Nucleus accumbens (tissue), 56 donors: ENCODE measurements around the gene OXER1.

Experiments used
- DNase-seq, 56 donors: peaks; one replicate each; lab custom pipeline; 2025; lab: John Stamatoyannopoulos, UW

OXER1 gene

DNA sequence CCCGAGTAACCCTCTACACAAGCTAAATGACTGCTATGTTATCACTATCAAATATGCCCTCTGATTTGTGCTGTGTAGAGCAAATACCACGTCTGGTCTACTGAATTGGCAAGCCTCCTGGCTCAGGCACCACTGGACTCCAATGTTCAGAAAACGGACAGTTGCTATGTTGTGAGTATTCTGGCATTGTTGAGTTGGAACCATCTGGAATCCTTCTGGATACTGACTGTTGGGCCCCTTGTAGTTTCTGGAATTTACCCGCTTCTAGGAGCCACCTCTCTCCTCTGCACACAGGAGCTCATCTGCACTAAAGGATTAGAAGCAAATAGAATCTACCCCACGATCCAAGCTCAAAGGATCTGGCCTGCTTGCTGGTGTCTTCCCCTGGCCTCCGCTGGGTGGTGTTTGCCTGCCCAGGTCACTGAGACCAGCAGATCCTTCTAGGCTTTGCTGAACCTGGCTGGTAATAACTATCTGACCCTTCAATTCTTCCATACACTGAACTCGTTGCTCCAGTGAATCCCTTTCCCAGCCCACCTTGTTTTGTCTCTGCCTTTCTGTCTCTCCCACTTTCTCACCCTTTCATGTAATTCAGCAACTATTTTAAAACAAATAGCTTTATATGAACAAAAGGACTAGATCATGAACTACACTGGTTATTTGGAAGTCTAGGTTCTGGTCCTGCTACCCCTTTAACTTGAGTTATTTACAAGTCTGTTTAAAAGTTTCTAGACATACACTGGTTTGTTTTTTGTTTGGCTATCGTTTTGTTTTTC, 30.5 kb upstream of the OXER1 start:
- DNase-seq: no peak

- peak in 1 of 56 donors; percentile 40 for DNase-seq
Measured at GRCh38 chr2:42793334-42794270, 29.7 kb upstream of the OXER1 start.

DNA sequence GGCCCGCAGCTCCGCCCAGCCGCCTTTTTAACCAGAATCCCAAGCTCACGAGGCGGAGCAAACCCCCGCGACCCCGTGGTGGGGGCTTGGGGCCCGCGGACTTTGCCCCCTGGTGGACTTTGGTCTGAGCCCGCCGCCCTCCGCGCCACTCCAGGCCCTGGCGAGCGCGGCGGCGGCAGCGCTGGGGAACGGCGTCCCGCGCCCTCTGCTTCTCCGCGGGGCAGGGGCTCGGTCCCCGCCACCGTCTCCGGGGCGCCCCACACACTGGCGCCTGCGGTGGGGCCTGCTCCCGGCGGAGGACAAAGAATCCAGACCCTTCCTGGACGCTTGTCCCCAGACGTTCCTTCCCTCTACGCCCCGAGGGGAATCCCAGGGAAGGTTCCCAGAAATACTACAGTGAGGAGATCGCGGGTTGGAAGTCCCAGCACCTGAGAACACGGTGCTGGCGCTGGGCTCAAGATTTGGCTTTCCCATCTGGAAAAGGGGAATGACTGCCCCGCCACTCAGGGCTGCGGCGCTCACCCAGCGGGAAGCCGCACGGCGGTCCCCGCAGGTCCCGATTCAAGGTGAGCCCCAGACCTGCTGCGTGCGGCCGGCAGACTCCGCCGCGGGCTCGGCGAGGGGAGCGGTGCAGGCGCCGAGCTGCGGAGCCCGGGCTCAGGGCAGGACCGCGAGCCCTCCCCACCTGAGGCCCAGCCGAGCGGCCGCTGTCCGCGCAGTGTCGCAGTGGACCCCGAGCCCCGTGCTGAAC, 28.8 kb upstream of the OXER1 start, which contains the start of gene HAAO:
Gene HAAO (minus strand): TSS at position 1 of the 751 bp plus-strand sequence. CDS start 47 bp downstream, outside the sequence.
- DNase-seq: peak in 3 of 56 donors; percentile 24 to 41 (median 24)

DNA sequence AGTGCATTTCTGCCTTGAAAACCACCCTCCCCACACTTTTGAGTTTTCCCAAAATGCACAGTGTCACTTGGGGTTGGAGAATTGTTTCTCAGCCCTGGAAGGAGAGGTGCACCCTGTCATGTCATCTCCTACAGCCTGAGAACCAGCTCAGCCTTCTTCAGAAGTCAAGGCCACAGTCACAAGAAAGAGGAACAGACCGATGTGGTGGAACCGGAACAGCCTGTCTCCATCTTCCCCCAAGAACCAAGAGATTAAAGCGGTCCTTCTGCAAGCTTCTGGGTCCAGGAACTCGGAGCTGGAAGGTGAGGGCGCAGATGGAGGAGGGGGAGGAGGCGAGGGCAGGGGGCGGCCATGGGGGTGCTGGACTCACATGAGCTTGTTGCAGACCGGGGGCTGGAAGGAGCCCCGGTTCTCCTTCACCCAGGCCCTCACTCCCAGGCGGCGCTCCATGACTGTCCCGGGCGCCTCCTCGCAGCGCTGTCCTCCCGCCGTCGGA, 28.2 kb upstream of the OXER1 start:
- DNase-seq: no peak

DNA sequence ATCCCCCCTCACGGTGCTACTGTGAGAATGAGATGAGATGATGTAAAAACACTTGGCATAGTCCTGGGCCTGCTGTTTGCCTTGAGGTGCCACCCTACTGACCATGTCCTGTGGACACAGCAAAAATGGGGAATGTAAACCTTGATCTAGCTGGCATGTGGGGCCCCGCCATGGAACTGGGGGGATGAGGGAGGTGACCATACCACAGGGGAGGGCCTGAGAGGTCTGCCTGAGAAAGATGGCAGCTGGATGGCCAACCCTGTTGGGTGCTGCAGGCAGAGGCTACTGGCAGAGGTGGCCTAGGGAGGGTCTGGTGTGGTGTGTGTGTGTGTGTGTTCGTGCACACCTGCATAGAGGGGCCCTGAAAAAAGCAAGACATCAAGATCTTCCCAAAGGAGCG, 27.7 kb upstream of the OXER1 start:
- DNase-seq: no peak

- DNase-seq: no peak
Measured at GRCh38 chr2:42789751-42790150, 25.8 kb upstream of the OXER1 start.

- no peak for DNase-seq
Measured at GRCh38 chr2:42788882-42789281, 24.9 kb upstream of the OXER1 start.

GRCh38 chr2:42788478-42788793, 24.5 kb upstream of the OXER1 start:
- DNase-seq: no peak

- DNase-seq: no peak
Measured at GRCh38 chr2:42787788-42788477, 24.0 kb upstream of the OXER1 start.

- DNase-seq: no peak
Measured at GRCh38 chr2:42787424-42787787, 23.5 kb upstream of the OXER1 start.

- no peak for DNase-seq
Measured at GRCh38 chr2:42786561-42787345, 22.8 kb upstream of the OXER1 start.

GRCh38 chr2:42784204-42784880, 20.4 kb upstream of the OXER1 start:
- no peak for DNase-seq

GRCh38 chr2:42783511-42783910, 19.6 kb upstream of the OXER1 start:
- DNase-seq: no peak

GRCh38 chr2:42781181-42781580, 17.2 kb upstream of the OXER1 start:
- DNase-seq: no peak

- DNase-seq: no peak
Measured at GRCh38 chr2:42777883-42778805, 14.2 kb upstream of the OXER1 start.

DNA sequence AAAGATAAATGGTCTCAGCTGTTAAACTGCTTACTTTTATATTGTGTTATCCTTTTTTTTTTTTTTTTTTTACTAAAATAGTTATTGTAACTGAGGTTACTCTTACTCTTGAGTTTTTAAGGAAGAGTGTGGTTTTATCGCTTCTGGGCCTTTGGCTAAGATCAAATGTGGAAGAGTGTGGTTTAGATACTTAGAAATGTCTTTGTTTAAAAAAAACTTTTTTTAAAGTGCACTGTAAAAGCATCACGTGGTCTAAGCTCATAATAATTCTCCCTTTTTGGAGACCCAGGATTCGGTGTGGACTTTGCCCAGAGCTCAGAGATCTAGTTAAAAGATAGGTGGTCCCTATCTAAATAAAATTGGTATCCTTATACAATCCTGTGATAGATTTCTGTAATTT, 11.9 kb upstream of the OXER1 start:
- DNase-seq: no peak

DNA sequence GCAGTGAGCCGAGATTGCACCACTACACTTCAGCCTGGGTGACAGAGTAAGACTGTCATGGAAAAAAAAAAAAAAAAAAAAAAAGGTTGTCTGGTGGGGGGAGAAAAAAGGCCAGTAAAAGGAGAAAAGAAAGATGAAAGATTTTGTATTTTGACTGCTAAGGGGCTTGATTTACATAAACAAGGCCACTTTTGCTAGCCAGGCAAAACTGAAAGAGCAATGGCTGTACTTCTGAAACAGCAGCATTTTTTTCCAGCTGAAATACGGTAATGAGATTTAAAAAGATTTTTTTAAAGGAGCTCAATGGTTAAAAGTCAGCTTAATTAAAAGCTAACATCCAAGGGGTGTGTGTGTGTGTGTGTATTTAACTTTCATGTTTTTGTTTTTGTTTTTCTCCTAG, 11.3 kb upstream of the OXER1 start:
- DNase-seq: no peak
